Measurements from ENCODE around the gene EYA4. TPM values are rescaled to one million over a fixed set of nuclear protein-coding genes. Genes with fewer than 3 reads are reported as not detected.

Gene EYA4
- polyA plus RNA-seq, 4 donors, result 0.03 to 0.22 (median 0.22) TPM; not detected in 1

GRCh38 chr6:133568970-133569889 lies 328.1 kb downstream of the EYA4 start:
- DNase-seq (peak; percentile 7 to 31), FAIRE-seq (no peak)
- no peaks in the 10 kb centered on the region for H3K36me3 ChIP-seq (ENCODE audit: control insufficient read depth in 3 of 3, insufficient read depth in 2 of 3, low read depth in 1 of 3, low read length in 3 of 3)
- H3K4me3 ChIP-seq (ENCODE audit: low read depth in 1 of 3, low read length in 3 of 3), result peak overlapping the region in 1 of 3 donors; percentile 14
- no peaks in the 10 kb centered on the region for H3K9me3 ChIP-seq (ENCODE audit: control insufficient read depth in 2 of 2, insufficient read depth in 1 of 2, low read depth in 1 of 2, low read length in 1 of 2)
- peak overlapping the region in 2 of 3 donors; percentile 49 to 61 for H3K27ac ChIP-seq (ENCODE audit: low read depth in 1 of 3, low read length in 2 of 3)
- H3K27me3 ChIP-seq (ENCODE audit: control insufficient read depth in 3 of 3, insufficient read depth in 3 of 3, low read length in 3 of 3), result no peaks in the 10 kb centered on the region
- H3K4me1 ChIP-seq (ENCODE audit: control insufficient read depth in 3 of 3, insufficient read depth in 2 of 3, low read depth in 1 of 3, low read length in 2 of 3), result peaks cover 0 to 3% (median 0%) of the 10 kb centered on the region in 3 donors
- WGBS, 3 donors, result 5 to 6% (median 6%) methylated on average over 18 of the region's 18 CpGs

- whole genome bisulfite sequencing, 3 donors, result 41 to 56% (median 50%) methylated on average over 3 of the region's 3 CpGs
- FAIRE-seq (no peak), DNase-seq (no peak)
These were observed 330.5 kb downstream of the EYA4 start for GRCh38 chr6:133571681-133572080.

GRCh38 chr6:133577851-133578250 lies 336.7 kb downstream of the EYA4 start:
- no peaks in the 10 kb centered on the region for H3K27me3 ChIP-seq (ENCODE audit: control insufficient read depth in 3 of 3, insufficient read depth in 3 of 3, low read length in 3 of 3)
- FAIRE-seq (no peak), DNase-seq (no peak)
- no peaks in the 10 kb centered on the region for H3K9me3 ChIP-seq (ENCODE audit: control insufficient read depth in 2 of 2, insufficient read depth in 1 of 2, low read depth in 1 of 2, low read length in 1 of 2)
- 0 to 65% (median 0%) methylated on average over 1 of the region's 1 CpG for WGBS, 3 donors
- H3K4me1 ChIP-seq (ENCODE audit: control insufficient read depth in 3 of 3, insufficient read depth in 2 of 3, low read depth in 1 of 3, low read length in 2 of 3), result no peaks in the 10 kb centered on the region
- H3K36me3 ChIP-seq (ENCODE audit: control insufficient read depth in 3 of 3, insufficient read depth in 2 of 3, low read depth in 1 of 3, low read length in 3 of 3), result no peaks in the 10 kb centered on the region
- H3K27ac ChIP-seq (ENCODE audit: low read depth in 1 of 3, low read length in 2 of 3), result no peak overlapping the region
- H3K4me3 ChIP-seq (ENCODE audit: low read depth in 1 of 3, low read length in 3 of 3), result no peak overlapping the region

More at GRCh38 chr6:133571681-133572080, 330.5 kb downstream of the EYA4 start:
- Histone ChIP-seq H3K36me3 (ENCODE audit: control insufficient read depth in 3 of 3, insufficient read depth in 2 of 3, low read depth in 1 of 3, low read length in 3 of 3) (no peaks in the 10 kb centered on the region), H3K9me3 (ENCODE audit: control insufficient read depth in 2 of 2, insufficient read depth in 1 of 2, low read depth in 1 of 2, low read length in 1 of 2) (no peaks in the 10 kb centered on the region), H3K4me3 (ENCODE audit: low read depth in 1 of 3, low read length in 3 of 3) (no peak overlapping the region), H3K4me1 (ENCODE audit: control insufficient read depth in 3 of 3, insufficient read depth in 2 of 3, low read depth in 1 of 3, low read length in 2 of 3) (peaks cover 0 to 3% (median 0%) of the 10 kb centered on the region in 3 donors), H3K27ac (ENCODE audit: low read depth in 1 of 3, low read length in 2 of 3) (no peak overlapping the region), H3K27me3 (ENCODE audit: control insufficient read depth in 3 of 3, insufficient read depth in 3 of 3, low read length in 3 of 3) (no peaks in the 10 kb centered on the region)

Measured in small intestine (tissue), 7 donors.